K562 (cell line): ENCODE measurements around the gene PACS2. TPM values are rescaled to one million over a fixed set of nuclear protein-coding genes. Genes with fewer than 3 reads are reported as not detected.

Experiments
- BMI1 ChIP-seq: fragments of 150-350 bp; IDR thresholded peaks from 2 replicates; pipeline ENCODE4 v1.6.1; 2014; ENCODE audit warnings: low read length
- CCNT2 ChIP-seq: IDR thresholded peaks from 2 replicates; pipeline ENCODE4 v1.6.1; 2011; ENCODE audit warnings: borderline replicate concordance, low read depth, mild to moderate bottlenecking, moderate library complexity, mixed read lengths, low read length; ENCODE audit not compliant: insufficient read length; ENCODE audit errors: extremely low read depth
- CUX1 ChIP-seq: fragments of 200-800 bp; sonication (Bioruptor generic); IDR thresholded peaks from 2 replicates; pipeline ENCODE4 v1.6.1; 2016; ENCODE audit warnings: missing genetic modification characterization, missing compliant biosample characterization
- DPF2 ChIP-seq: fragments of 450-650 bp; IDR thresholded peaks from 2 replicates; pipeline ENCODE4 v1.6.1; 2016
- ETS1 ChIP-seq: conservative IDR thresholded peaks from 2 replicates; pipeline ENCODE4 v1.6.1; 2011; ENCODE audit warnings: low read depth, mild to moderate bottlenecking, low read length; ENCODE audit not compliant: control insufficient read depth
- IFI16 ChIP-seq: fragments of 250-450 bp; sonication (Bioruptor Pico); IDR thresholded peaks from 2 replicates; pipeline ENCODE4 v2.1.2; 2022; ENCODE audit warnings: mild to moderate bottlenecking, inconsistent platforms
- MCM7 ChIP-seq, 2 experiments: fragments of 450-650 bp; IDR thresholded peaks; 2 replicates each; pipeline ENCODE4 v1.6.1; 2016 to 2018
- MIER1 ChIP-seq: fragments of 450-650 bp; IDR thresholded peaks from 2 replicates; pipeline ENCODE4 v1.6.1; 2016; ENCODE audit warnings: antibody characterized with exemption, mild to moderate bottlenecking, low read depth
- RBM25 ChIP-seq: fragments of 200-400 bp; formaldehyde crosslinking; IDR thresholded peaks from 2 replicates; pipeline ENCODE4 v1.6.1; 2018; ENCODE audit warnings: low read length, low read depth, moderate library complexity; ENCODE audit not compliant: severe bottlenecking
- SP2 ChIP-seq: IDR thresholded peaks from 2 replicates; pipeline ENCODE4 v1.6.1; 2011; ENCODE audit warnings: mild to moderate bottlenecking, low read depth, low read length, moderate library complexity; ENCODE audit not compliant: poor library complexity, severe bottlenecking; ENCODE audit errors: extremely low read depth
- SREBF1 ChIP-seq: fragments of 150-350 bp; IDR thresholded peaks from 2 replicates; pipeline ENCODE4 v1.6.1; 2014; ENCODE audit warnings: antibody characterized with exemption, low read depth, low read length, borderline replicate concordance
- STAT5A ChIP-seq: IDR thresholded peaks from 2 replicates; pipeline ENCODE4 v1.6.1; 2012; ENCODE audit warnings: low read length, inconsistent platforms, borderline replicate concordance
- TBL1XR1 ChIP-seq, 2 experiments: IDR thresholded peaks; 2 replicates each; pipeline ENCODE4 v1.6.1; 2012; ENCODE audit warnings: improper control_type of control experiment in 2 of 2, low read length in 2 of 2, mild to moderate bottlenecking in 1 of 2
- TCFL5 ChIP-seq: fragments of 250-450 bp; sonication (Bioruptor Pico); conservative IDR thresholded peaks from 2 replicates; pipeline ENCODE4 v1.6.1; 2021; ENCODE audit warnings: mild to moderate bottlenecking, moderate library complexity, matching md5 sums
- TFAP4 ChIP-seq: sonication (generic); formaldehyde crosslinking; IDR thresholded peaks from 2 replicates; pipeline ENCODE4 v1.8.0; 2022; ENCODE audit warnings: missing genetic modification reagents, mild to moderate bottlenecking, moderate library complexity, borderline replicate concordance
- TRIM24 ChIP-seq, 2 experiments: fragments of 450-650 bp; IDR thresholded peaks; 2 replicates each; pipeline ENCODE4 v1.6.1; 2016
- ZNF324 ChIP-seq: fragments of 250-450 bp; sonication (Bioruptor Pico); IDR thresholded peaks from 2 replicates; pipeline ENCODE4 v1.4.0; 2020; ENCODE audit warnings: mild to moderate bottlenecking
- ZNF583 ChIP-seq: fragments of 250-450 bp; sonication (Bioruptor Pico); IDR thresholded peaks from 2 replicates; pipeline ENCODE4 v1.4.0; 2020
- ZNF668 ChIP-seq: fragments of 250-450 bp; sonication (Bioruptor Pico); IDR thresholded peaks from 2 replicates; pipeline ENCODE4 v1.8.0; 2022; ENCODE audit warnings: mild to moderate bottlenecking, inconsistent platforms
- ZNF780A ChIP-seq: fragments of 250-450 bp; sonication (Bioruptor Pico); IDR thresholded peaks from 2 replicates; pipeline ENCODE4 v1.5.0; 2021; ENCODE audit warnings: mild to moderate bottlenecking
- polyA plus RNA-seq, 8 experiments: library from polyadenylated mRNA; depleted of rRNA in 4 of 8; stranded (reverse) in 5 of 8; unstranded in 3 of 8; fragments of >200 nt; fragmentation: Nextera tagmentation in 2 of 8; fragmentation: Illumina TruSeq in 1 of 8; extraction: Ambion mirVana in 2 of 8; extraction: Trizol in 1 of 8; gene quantifications; 2 replicates each; pipeline versions ENCODE4 v1.2.1 to v1.2.3, GENCODE V29; 2011 to 2014; ENCODE audit warnings: inconsistent platforms in 1 of 8, missing spikeins in 1 of 8
- total RNA-seq, 7 experiments: library from RNA; depleted of rRNA in 6 of 7; stranded (reverse); fragments of >200 nt in 6 of 7; fragmentation: Illumina TruSeq in 2 of 7; extraction: Trizol in 2 of 7; gene quantifications; 2 replicates each; pipeline versions ENCODE4 v1.2.1 to v1.2.3, GENCODE V29; 2011 to 2021; ENCODE audit warnings: low replicate concordance in 1 of 7

The PACS2 gene
- total and polyA plus RNA-seq, 9 of the 15 experiments (the other 6 are each of a cell fraction or from before 2014, with no cell fraction given): 0.11 to 20.8 (median 9.9) TPM

GRCh38 chr14:105414456-105415371 is 100.2 kb downstream of the PACS2 start (continued):
- no peak for TF ChIP-seq CUX1 (CRISPR knock-in tag)
- TF ChIP-seq STAT5A: no peak
- no peak for TF ChIP-seq TCFL5 (CRISPR knock-in tag)
- no peak for TF ChIP-seq TRIM24 (IDR thresholded peaks at IDR 0.05)
- TF ChIP-seq CCNT2: no peak
- TF ChIP-seq IFI16: no peak
- no peak for TF ChIP-seq ZNF324 (CRISPR knock-in tag)
- no peak for TF ChIP-seq MCM7 (IDR thresholded peaks at IDR 0.05)
- no peak for TF ChIP-seq DPF2
- TF ChIP-seq SREBF1: no peak
- no peak for TF ChIP-seq BMI1
- peak; percentile 65 for TF ChIP-seq ETS1
- TF ChIP-seq TFAP4 (CRISPR knock-in tag): peak; percentile 17; the same call in 1 of the 2 replicates
- no peak for TF ChIP-seq TBL1XR1 (IDR thresholded peaks at IDR 0.05; ENCODE audit: low read length in 2 of 2)
- TF ChIP-seq ZNF780A (CRISPR knock-in tag): no peak
- TF ChIP-seq ZNF668: no peak
- no peak for TF ChIP-seq SP2
- no peak for TF ChIP-seq ZNF583 (CRISPR knock-in tag)
- no peak for TF ChIP-seq MIER1
- no peak for TF ChIP-seq RBM25
